HG03378 (cell line): ENCODE results near the gene DISP1.

Experiments used
- ATAC-seq: cut with Tn5 transposase; IDR thresholded peaks from one replicate; pipeline ENCODE4 v1.9.1; 2021; ENCODE audit warnings: mild to moderate bottlenecking, moderate library complexity; ENCODE audit not compliant: unreplicated experiment

Gene DISP1

GRCh38 chr1:222791006-222791710 is 23.7 kb upstream of the DISP1 start:
- ATAC-seq = no peak

- no peak for ATAC-seq
Measured at GRCh38 chr1:222792744-222793143, 22.1 kb upstream of the DISP1 start.

- ATAC-seq = no peak
Measured at GRCh38 chr1:222794656-222795474, 20.0 kb upstream of the DISP1 start.

- no peak for ATAC-seq
Measured at GRCh38 chr1:222798116-222798515, 16.7 kb upstream of the DISP1 start.

GRCh38 chr1:222798975-222799374 is 15.9 kb upstream of the DISP1 start:
- no peak for ATAC-seq

- no peak for ATAC-seq
Measured at GRCh38 chr1:222801067-222801466, 13.8 kb upstream of the DISP1 start.

- ATAC-seq = no peak
Measured at GRCh38 chr1:222811671-222812070, 3.2 kb upstream of the DISP1 start.

- no peak for ATAC-seq
Measured at GRCh38 chr1:222813866-222814535, 838 bp upstream of the DISP1 start.

- no peak for ATAC-seq
Measured at GRCh38 chr1:222815440-222815765, 564 bp downstream of the DISP1 start.

GRCh38 chr1:222817529-222817928 is 2.7 kb downstream of the DISP1 start:
- no peak for ATAC-seq

- ATAC-seq = no peak
Measured at GRCh38 chr1:222818171-222818570, 3.3 kb downstream of the DISP1 start.

GRCh38 chr1:222820171-222820712 is 5.4 kb downstream of the DISP1 start:
- ATAC-seq = no peak

- no peak for ATAC-seq
Measured at GRCh38 chr1:222821239-222821638, 6.4 kb downstream of the DISP1 start.

- no peak for ATAC-seq
Measured at GRCh38 chr1:222823695-222824094, 8.9 kb downstream of the DISP1 start.

- ATAC-seq = no peak
Measured at GRCh38 chr1:222824641-222825040, 9.8 kb downstream of the DISP1 start.

- ATAC-seq = no peak
Measured at GRCh38 chr1:222828939-222829338, 14.1 kb downstream of the DISP1 start.

GRCh38 chr1:222829868-222830267 is 15.0 kb downstream of the DISP1 start:
- no peak for ATAC-seq

GRCh38 chr1:222833356-222833876 is 18.6 kb downstream of the DISP1 start:
- no peak for ATAC-seq

GRCh38 chr1:222843469-222844410 is 28.9 kb downstream of the DISP1 start:
- no peak for ATAC-seq

- ATAC-seq = no peak
Measured at GRCh38 chr1:222844411-222844779, 29.6 kb downstream of the DISP1 start.
